ENCODE data around the gene ZNF407.

DNA sequence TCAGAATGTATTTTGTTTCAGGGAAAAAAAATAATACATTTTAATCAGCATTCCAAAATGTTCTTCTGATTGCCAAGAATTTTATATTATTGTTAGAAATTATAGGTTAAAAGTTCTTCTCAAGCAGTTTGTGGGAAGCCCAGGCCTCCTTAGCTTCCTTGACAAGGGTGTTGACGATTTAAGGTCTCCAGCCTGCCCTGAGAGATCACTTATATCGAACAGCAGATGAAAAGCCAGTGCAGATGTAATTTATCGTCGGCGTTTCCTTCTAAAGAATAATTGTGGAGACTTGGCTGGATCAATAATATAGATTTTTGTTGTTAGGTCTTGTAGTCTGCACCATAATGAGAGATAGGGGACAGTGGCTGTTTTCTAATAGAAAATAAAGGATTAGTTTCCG, 280.6 kb downstream of the ZNF407 start:
- TF ChIP-seq, protein P1, sequence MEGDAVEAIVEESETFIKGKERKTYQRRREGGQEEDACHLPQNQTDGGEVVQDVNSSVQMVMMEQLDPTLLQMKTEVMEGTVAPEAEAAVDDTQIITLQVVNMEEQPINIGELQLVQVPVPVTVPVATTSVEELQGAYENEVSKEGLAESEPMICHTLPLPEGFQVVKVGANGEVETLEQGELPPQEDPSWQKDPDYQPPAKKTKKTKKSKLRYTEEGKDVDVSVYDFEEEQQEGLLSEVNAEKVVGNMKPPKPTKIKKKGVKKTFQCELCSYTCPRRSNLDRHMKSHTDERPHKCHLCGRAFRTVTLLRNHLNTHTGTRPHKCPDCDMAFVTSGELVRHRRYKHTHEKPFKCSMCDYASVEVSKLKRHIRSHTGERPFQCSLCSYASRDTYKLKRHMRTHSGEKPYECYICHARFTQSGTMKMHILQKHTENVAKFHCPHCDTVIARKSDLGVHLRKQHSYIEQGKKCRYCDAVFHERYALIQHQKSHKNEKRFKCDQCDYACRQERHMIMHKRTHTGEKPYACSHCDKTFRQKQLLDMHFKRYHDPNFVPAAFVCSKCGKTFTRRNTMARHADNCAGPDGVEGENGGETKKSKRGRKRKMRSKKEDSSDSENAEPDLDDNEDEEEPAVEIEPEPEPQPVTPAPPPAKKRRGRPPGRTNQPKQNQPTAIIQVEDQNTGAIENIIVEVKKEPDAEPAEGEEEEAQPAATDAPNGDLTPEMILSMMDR (IDR thresholded peaks at IDR 0.05), result no peak
- TF ChIP-seq POLR2A (IDR thresholded peaks at IDR 0.05), result no peak

Measured in adrenal gland (tissue), 5 donors.